HS-5 (cell line): Measurements from ENCODE around the gene FGFRL1.

ENCODE experiments used
- DNase-seq: peaks from one replicate; pipeline ENCODE4 v3.0.0-alpha.2; 2012; ENCODE audit warnings: low read depth

Gene FGFRL1

DNA sequence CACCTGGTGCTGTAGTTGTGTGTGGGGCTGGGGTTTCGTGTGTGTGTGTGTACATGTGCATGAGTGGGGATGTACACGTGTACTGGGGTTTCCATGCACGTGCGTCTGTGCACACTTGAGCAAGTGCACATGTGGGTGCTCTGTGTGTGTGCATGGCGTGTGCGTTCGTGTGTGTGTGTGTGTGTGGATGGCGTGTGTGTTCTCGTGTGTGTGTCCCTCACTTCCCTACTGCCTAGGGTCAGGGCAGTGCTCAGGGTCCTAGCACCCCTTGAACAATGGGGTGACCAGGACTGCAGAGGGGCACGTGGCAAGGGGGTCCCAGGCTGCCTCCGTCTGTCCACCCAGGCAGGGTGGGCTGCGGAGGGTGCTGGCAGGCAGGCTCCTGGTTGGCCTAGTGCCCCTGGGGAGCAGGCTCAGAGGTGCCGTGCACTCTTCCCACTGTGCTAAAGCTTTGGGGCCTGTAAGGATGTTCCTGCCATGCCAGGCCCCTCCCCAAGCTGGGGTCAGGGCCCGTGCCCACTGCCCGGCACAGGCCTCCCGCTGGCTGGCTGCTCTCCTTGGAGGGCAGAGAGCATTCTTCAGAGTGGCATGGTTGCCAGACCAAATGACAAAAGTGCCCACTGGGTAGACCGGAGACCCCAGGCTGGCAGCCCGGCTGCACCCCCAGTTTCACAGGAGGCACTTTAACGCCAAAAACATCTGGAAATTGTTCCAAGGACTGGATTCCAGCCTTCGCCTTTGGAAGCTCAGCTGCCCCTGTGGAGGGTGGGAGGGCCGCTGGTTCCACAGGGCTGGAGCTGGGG lies 29.1 kb downstream of the FGFRL1 start:
- no peak for DNase-seq

DNA sequence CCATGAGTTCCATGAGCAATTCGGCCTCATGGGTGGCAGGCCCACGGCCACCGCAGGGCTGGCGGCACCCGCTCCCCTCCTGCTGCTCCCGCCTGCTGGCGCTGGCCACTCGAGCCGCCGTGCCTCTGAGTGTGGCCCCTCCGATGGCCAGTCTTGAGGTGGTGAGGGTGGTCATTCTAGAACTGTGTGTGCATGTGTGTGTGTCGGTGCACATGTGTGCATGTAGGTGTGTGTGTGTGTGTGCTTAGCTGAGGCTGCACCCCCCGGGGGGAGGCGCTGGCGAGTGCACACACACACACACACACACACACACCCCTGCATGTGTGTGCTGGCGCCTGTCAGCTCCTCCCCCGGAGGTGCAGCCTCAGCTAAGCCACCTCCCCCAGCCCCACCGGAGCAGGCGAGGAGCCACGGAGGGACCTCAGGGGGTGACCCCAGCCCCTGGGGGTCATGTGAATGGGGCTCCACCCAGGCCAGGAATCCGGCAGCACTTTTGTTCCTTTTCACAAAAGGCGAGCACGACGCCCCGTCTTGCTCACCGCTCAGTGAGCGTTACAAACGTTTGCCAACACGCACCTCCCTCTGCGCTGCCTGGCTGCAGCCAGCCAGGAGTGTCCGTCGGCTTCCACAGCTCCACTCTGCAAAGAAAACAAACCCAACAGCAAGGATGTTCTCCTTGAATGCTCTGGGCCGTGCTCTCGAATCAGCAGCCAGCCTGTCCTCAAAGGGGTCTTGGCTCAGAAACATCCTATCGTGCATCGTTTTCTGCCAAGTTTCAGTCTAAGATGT lies 29.9 kb downstream of the FGFRL1 start:
- DNase-seq: no peak

GRCh38 chr4:1041936-1042330 lies 30.5 kb downstream of the FGFRL1 start:
- DNase-seq: no peak

GRCh38 chr4:1042352-1043055 lies 31.1 kb downstream of the FGFRL1 start:
- DNase-seq: no peak

DNA sequence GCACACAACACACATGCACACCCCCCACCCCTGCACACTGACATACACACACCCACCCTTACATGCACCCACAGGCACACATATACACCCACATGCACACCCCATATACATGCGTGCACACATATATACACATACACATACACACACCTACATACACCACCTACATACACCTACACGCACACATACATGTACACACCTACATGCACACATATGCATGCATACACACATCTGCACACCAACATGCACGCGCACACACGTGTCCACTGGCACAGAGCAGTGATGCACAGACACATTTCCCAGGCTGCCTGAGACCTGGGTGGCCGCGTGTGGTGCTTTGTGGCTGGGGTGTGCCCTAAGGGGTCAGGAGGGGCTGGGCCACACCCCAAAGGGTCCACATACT lies 31.7 kb downstream of the FGFRL1 start:
- no peak for DNase-seq

GRCh38 chr4:1043651-1044468 lies 32.4 kb downstream of the FGFRL1 start:
- peak; percentile 96 for DNase-seq

GRCh38 chr4:1044469-1045192 lies 33.2 kb downstream of the FGFRL1 start:
- no peak for DNase-seq

GRCh38 chr4:1045193-1045594 lies 33.8 kb downstream of the FGFRL1 start:
- DNase-seq: no peak

DNA sequence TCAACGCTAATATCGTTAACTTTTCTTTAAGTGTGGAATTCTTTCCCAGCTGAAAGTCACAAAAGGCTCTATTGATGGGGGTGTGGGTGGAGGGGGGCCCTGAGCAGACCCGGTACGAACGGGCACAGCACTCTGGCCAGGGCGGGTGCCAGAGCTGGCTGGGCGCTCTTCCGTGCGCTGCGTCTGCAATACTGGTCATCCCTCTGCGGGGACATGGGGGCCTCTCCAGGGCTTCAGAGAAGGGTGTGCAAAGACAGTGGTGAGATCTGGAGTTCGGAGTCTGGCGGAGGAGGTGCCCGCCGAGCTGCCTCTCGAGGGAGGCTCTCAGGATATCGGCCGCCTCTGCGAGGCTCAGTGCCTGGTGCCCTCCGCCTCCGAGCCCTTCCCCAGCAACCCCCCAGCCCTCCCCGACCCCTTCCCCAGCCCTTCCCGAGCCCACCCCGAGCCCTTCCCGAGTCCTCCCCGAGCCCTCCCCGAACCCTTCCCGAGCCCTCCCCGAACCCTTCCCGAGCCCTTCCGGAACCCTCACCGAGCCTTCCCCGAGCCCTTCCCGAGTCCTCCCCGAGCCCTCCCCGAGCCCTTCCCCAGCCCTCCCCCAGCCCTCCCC lies 34.3 kb downstream of the FGFRL1 start:
- no peak for DNase-seq

DNA sequence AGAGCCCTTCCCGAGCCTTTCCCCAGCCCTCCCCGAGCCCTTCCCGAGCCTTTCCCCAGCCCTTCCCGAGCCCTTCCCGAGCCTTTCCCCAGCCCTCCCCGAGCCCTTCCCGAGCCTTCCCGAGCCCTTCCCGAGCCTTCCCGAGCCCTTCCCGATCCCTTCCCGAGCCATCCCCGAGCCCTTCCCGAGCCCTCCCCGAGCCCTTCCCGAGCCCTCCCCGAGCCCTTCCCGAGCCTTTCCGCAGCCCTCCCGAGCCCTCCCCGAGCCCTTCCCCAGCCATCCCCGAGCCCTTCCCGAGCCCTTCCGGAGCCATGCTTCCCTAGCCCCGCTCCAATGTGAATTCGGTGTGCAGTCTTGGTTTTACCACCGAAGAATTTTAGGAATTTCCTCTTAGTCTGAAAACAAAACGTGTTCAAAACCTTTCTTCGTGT lies 35.2 kb downstream of the FGFRL1 start:
- DNase-seq: peak; percentile 40

GRCh38 chr4:1047106-1047975 lies 35.9 kb downstream of the FGFRL1 start:
- DNase-seq: no peak

- DNase-seq: no peak
Observed at GRCh38 chr4:1047976-1048772, 36.7 kb downstream of the FGFRL1 start.

DNA sequence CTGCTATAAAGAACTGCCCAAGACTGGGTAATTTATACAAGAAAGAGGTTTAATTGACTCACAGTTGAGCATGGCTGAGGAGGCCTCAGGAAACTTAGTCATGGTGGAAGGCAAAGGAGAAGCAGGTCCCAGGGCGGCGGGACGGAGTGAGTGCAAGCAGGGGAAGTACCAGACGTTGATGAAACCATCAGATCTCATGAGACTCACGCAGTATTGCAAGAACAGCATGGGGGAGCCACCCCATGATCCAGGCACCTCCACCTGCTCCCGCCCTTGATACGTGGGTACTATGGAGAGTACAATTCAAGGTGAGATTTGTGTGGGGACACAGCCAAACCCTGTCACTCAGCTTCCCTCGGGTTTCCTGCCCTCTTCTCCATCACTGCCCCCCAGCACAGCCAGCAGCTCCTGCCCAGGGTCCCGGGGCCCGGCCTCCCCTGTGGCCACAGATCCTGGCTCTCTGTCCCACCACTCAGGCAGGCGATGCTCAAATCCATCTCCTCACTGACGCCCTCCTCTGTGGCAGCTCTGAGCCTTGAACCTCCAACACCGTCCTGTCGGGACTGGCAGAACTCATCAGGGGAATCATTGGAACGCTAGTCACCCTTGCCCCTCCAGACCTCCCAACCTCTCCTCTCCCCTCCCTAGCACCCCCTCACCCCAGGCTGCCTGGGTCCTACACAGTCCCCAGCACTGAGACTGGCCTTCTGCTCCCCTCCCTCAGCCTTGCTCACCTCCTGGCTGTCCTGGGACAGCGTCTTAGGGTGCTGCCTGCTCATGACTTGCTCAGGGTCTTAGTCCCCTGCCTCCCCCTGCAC lies 37.6 kb downstream of the FGFRL1 start:
- no peak for DNase-seq

DNA sequence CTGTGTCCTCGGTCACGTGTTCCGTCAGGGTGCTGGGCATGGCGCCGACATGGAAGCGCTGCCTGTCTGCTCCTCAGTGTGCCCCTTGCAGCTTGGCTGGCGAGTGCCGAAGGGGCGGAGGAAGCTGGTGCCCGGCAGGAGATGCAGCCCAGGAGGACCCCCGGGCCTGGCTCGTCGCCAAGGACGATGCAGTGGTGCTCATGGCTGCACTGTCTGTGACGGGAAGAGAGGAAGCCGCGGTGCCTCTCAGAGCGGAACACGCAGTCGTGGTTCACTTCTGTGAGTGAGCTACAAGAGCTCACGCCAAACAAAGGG lies 38.1 kb downstream of the FGFRL1 start:
- DNase-seq: no peak

- no peak for DNase-seq
Observed at GRCh38 chr4:1050486-1051213, 39.2 kb downstream of the FGFRL1 start.

DNA sequence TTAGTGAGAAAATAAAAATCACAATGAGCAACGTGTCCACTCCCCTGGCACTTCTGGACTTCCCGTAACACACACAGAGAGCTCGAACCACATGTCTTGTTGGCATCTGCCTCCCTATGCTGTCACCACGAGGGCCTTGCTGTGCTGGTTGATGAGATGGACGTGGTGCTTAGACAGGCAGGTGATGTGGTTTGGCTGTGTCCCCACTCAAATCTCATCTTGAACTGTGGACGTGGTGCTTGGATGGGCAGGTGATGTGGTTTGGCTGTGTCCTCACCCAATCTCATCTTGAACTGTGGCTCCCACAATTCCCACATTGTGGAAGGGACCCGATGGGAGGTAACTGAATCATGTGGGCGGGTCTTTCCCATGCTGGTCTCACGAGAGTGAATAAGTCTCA lies 40.0 kb downstream of the FGFRL1 start:
- no peak for DNase-seq

- no peak for DNase-seq
Observed at GRCh38 chr4:1052231-1052671, 40.8 kb downstream of the FGFRL1 start.
